HCT116 (cell line): ENCODE measurements around the gene PNPO. TPM values are rescaled to one million over a fixed set of nuclear protein-coding genes. Genes with fewer than 3 reads are reported as not detected.

Source experiments
- ATAC-seq: fragments of 200-7000 bp; cut with Tn5 transposase; 2 replicates; pipeline ENCODE4 v1.9.1; 2020; ENCODE audit warnings: mild to moderate bottlenecking, moderate library complexity
- BruUV-seq: library from RNA; stranded (reverse); fragments of 400-500 nt; replicated peaks from 2 replicates; lab custom pipeline; 2021; lab: Mats Ljungman, UMichigan
- CTCF ChIA-PET: fragments of 300-600 bp; sonication (Branson Sonifier 250); formaldehyde crosslinking; loops from one replicate; lab custom pipeline; 2021; ENCODE audit warnings: antibody characterized with exemption; lab: Charles Lee
- POLR2A ChIA-PET: fragments of 300-600, 350-600 bp; sonication (Branson Sonifier 250); formaldehyde crosslinking; loops from one replicate; lab custom pipeline; 2021; ENCODE audit warnings: antibody characterized with exemption; lab: Charles Lee
- RAD21 ChIA-PET, 2 experiments: fragments of 300-600 bp; sonication (Branson Sonifier 250); formaldehyde crosslinking; loops; one replicate each; lab custom pipeline; 2023; ENCODE audit warnings: low total read pairs in 2 of 2; ENCODE audit not compliant: uncharacterized antibody in 2 of 2, unreplicated experiment in 2 of 2, low non-redundant PET in 1 of 2; lab: Charles Lee
- DNase-seq: peaks from one replicate; pipeline ENCODE4 v3.0.0-alpha.2; 2010; ENCODE audit warnings: low read depth, low spot score
- H2AFZ ChIP-seq: fragments of 200-600 bp; shearing (Covaris generic), sonication (generic); 2 replicates; pipeline ENCODE4 v1.6.1; 2017; ENCODE audit warnings: low read depth, mixed run types, mixed read lengths, antibody characterized with exemption, low read length; ENCODE audit not compliant: poor library complexity, severe bottlenecking
- H3K27ac ChIP-seq: 2 replicates; pipeline ENCODE4 v1.5.1; 2012; ENCODE audit warnings: low read depth, low read length
- H3K27me3 ChIP-seq: fragments of 200-600 bp; sonication (generic); 2 replicates; pipeline ENCODE4 v1.6.1; 2016; ENCODE audit warnings: mixed run types, low read length, mixed read lengths; ENCODE audit not compliant: insufficient read depth
- H3K36me3 ChIP-seq, 2 experiments: fragments of 200-500 bp in 1 of 2; fragments of 200-600 bp in 1 of 2; sonication (Bioruptor generic) in 1 of 2; sonication (generic) in 1 of 2; 2 replicates each; pipeline versions ENCODE4 v1.5.1 to v1.6.1; 2014 to 2016; ENCODE audit warnings: low read length in 2 of 2, inconsistent platforms in 1 of 2, mixed read lengths in 1 of 2, mixed run types in 1 of 2; ENCODE audit not compliant: insufficient read depth in 2 of 2, control insufficient read depth in 1 of 2
- H3K4me1 ChIP-seq, 2 experiments: fragments of 200-600 bp in 1 of 2; sonication (generic) in 1 of 2; 2 replicates each; pipeline versions ENCODE4 v1.5.1 to v1.6.1; 2012 to 2017; ENCODE audit warnings: low read length in 2 of 2, inconsistent platforms in 1 of 2, mild to moderate bottlenecking in 1 of 2, mixed read lengths in 1 of 2, mixed run types in 1 of 2, moderate library complexity in 1 of 2; ENCODE audit not compliant: insufficient read depth in 2 of 2, control insufficient read depth in 1 of 2
- H3K4me2 ChIP-seq: fragments of 200-600 bp; sonication (generic); 2 replicates; pipeline ENCODE4 v1.6.1; 2017; ENCODE audit warnings: mixed run types, low read length, mixed read lengths
- H3K4me3 ChIP-seq, 2 experiments: fragments of 200-600 bp in 1 of 2; sonication (generic) in 1 of 2; replicated peaks in 1 of 2; 2 replicates each; pipeline ENCODE4 v1.5.1; 2011 to 2016; ENCODE audit warnings: low read length in 2 of 2, control low read depth in 1 of 2, low read depth in 1 of 2, mild to moderate bottlenecking in 1 of 2, mixed read lengths in 1 of 2, mixed run types in 1 of 2
- H3K79me2 ChIP-seq: fragments of 200-600 bp; sonication (generic); 2 replicates; pipeline ENCODE4 v1.6.1; 2017; ENCODE audit warnings: mild to moderate bottlenecking, mixed run types, low read length, moderate library complexity, mixed read lengths; ENCODE audit not compliant: insufficient read depth
- H3K9ac ChIP-seq: fragments of 200-600 bp; sonication (generic); 2 replicates; pipeline ENCODE4 v1.6.1; 2016; ENCODE audit warnings: low read length, mixed read lengths
- H3K9me2 ChIP-seq: fragments of 200-600 bp; sonication (generic), shearing (Covaris generic); 2 replicates; pipeline ENCODE4 v1.6.1; 2017; ENCODE audit warnings: mixed run types, mild to moderate bottlenecking, moderate library complexity; ENCODE audit not compliant: insufficient read depth
- H3K9me3 ChIP-seq, 2 experiments: fragments of 200-500 bp in 1 of 2; fragments of 200-600 bp in 1 of 2; sonication (Bioruptor generic) in 1 of 2; sonication (generic) in 1 of 2; 2 replicates each; pipeline ENCODE4 v1.6.1; 2014 to 2017; ENCODE audit warnings: low read length in 2 of 2, mixed read lengths in 2 of 2, inconsistent platforms in 1 of 2, low read depth in 1 of 2, mild to moderate bottlenecking in 1 of 2, mixed run types in 1 of 2, moderate library complexity in 1 of 2; ENCODE audit not compliant: control insufficient read depth in 1 of 2, insufficient read depth in 1 of 2
- H4K20me1 ChIP-seq: fragments of 200-600 bp; sonication (generic), shearing (Covaris generic); 2 replicates; pipeline ENCODE4 v1.6.1; 2017; ENCODE audit warnings: mixed run types, mild to moderate bottlenecking, moderate library complexity; ENCODE audit not compliant: insufficient read depth
- CBX3 ChIP-seq: IDR thresholded peaks from 2 replicates; pipeline ENCODE4 v1.6.1; 2012; ENCODE audit warnings: low read depth
- EZH2phosphoT487 ChIP-seq: fragments of 200-600 bp; IDR thresholded peaks from 2 replicates; pipeline ENCODE4 v1.6.1; 2018; ENCODE audit warnings: antibody characterized with exemption, borderline replicate concordance
- FOSL1 ChIP-seq: IDR thresholded peaks from 2 replicates; pipeline ENCODE4 v1.6.1; 2012; ENCODE audit warnings: low read depth
- POLR2A ChIP-seq: IDR thresholded peaks from 2 replicates; pipeline ENCODE4 v1.7.0; 2011; ENCODE audit warnings: borderline replicate concordance; ENCODE audit not compliant: insufficient read depth, insufficient read length; ENCODE audit errors: extremely low read depth
- POLR2AphosphoS5 ChIP-seq: IDR thresholded peaks from 2 replicates; pipeline ENCODE4 v1.6.1; 2011; ENCODE audit warnings: mild to moderate bottlenecking, low read depth, low read length, moderate library complexity
- RAD21 ChIP-seq: IDR thresholded peaks from 2 replicates; pipeline ENCODE4 v1.6.1; 2012; ENCODE audit warnings: low read depth, mild to moderate bottlenecking
- SIN3A ChIP-seq: IDR thresholded peaks from 2 replicates; pipeline ENCODE4 v1.6.1; 2012; ENCODE audit warnings: low read depth
- SP1 ChIP-seq: IDR thresholded peaks from 2 replicates; pipeline ENCODE4 v1.6.1; 2012; ENCODE audit warnings: low read depth
- SRF ChIP-seq: IDR thresholded peaks from 2 replicates; pipeline ENCODE4 v1.6.1; 2012; ENCODE audit warnings: low read depth
- YY1 ChIP-seq: IDR thresholded peaks from 2 replicates; pipeline ENCODE4 v1.6.1; 2011; ENCODE audit warnings: low read length, low read depth, moderate library complexity, mild to moderate bottlenecking; ENCODE audit not compliant: insufficient replicate concordance; ENCODE audit errors: extremely low read depth
- ZFX ChIP-seq: fragments of 450-650 bp; IDR thresholded peaks from 2 replicates; pipeline ENCODE4 v1.6.1; 2017
- ZNF274 ChIP-seq: fragments of 200-500 bp; sonication (Bioruptor generic); IDR thresholded peaks from 2 replicates; pipeline ENCODE4 v1.6.1; 2014; ENCODE audit warnings: mild to moderate bottlenecking, low read depth, low read length, inconsistent platforms
- intact Hi-C: fragments of 100-400 bp; cut with micrococcal nuclease; formaldehyde crosslinking; loops from 2 replicates; pipeline ENCODE4 v1.10.0; 2022
- total RNA-seq: library from RNA; stranded (reverse); gene quantifications from one replicate; pipeline ENCODE4 v1.2.1, GENCODE V29; 2021; ENCODE audit not compliant: unreplicated experiment
- TF ChIP-seq, protein P1 (sequence below): IDR thresholded peaks from 2 replicates; pipeline ENCODE4 v1.6.1; 2012
- TF ChIP-seq, protein P2 (sequence below), 3 experiments: fragments of 200-600 bp in 1 of 3; sonication (generic) in 1 of 3; IDR thresholded peaks in 2 of 3; conservative IDR thresholded peaks in 1 of 3; 2 replicates each; pipeline ENCODE4 v1.5.1; 2012 to 2017; ENCODE audit warnings: low read depth in 2 of 3, low read length in 2 of 3, antibody characterized with exemption in 1 of 3, borderline replicate concordance in 1 of 3, control low read depth in 1 of 3, mild to moderate bottlenecking in 1 of 3, mixed read lengths in 1 of 3, mixed run types in 1 of 3, moderate library complexity in 1 of 3; ENCODE audit not compliant: insufficient read depth in 1 of 3

PNPO gene
- total RNA-seq, 1 experiment from 2014 or later: 74.9 TPM

DNA sequence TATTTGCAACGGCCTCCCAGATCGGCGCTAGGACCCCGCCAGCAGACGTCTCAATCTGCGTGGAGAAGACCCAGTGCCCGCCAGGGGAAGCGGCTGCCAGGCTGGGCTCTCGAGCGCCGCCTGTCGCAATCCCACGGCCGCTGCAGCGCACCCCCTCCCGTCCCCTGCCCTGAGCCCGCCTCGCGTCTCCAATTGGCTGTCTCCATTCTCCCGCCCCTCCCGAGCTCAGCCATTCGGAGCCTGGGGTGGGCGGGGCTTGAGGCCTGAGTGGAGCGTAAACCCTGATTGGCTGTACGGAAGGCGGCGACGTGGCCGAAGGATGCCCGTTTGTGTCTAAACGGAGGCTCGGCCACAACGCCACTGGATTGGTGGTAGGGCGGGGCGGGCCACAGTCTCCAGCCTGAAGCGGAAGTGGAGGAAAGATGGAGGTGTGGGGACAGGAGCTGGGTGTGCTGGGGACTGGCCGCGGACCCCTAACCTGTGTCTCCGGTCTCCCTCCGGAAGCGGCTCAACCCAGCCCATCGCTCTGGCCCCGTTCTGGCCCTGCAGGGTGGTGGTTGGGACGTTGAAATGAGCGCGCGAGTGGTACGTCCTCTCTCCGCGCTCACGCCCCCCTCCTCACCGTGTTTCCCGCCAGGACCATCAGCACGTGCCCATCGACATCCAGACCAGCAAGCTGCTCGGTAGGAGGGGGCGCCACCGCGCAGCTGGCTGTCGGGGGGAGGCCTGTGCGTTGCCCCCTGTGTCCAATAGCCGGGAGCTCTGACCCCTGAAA is 29.5 kb downstream of the PNPO start, which contains the start of gene CDK5RAP3:
Gene CDK5RAP3 (plus strand): TSS at position 389 of the 775 bp plus-strand sequence. CDS start 34 bp downstream, at position 423.
- peak within 1 kb of the TSS; percentile 79 for H3K9ac ChIP-seq
- H3K9me3 ChIP-seq: no peaks in the 10 kb centered on the region
- no peaks in the 10 kb centered on the region for H3K27me3 ChIP-seq
- intact Hi-C loops: loop anchor here (1.0 to 2.0 kb wide), 5 partner anchors 22 to 140 kb away; partner anchors contain the start of genes LRRC46, MRPL10 and SP2
- ChIA-PET CTCF (interaction anchor here (0.6 to 4.0 kb wide), 32 partner anchors 8 to 170 kb away, joined by 3 to 42 read pairs (median 5); partner anchors contain the start of genes LRRC46, MRPL10, NFE2L1 and PNPO), POLR2A (interaction anchor here (1.0 to 3.1 kb wide), 15 partner anchors 10 to 130 kb away, joined by 3 to 28 read pairs (median 5); partner anchors contain the start of genes CBX1, NFE2L1, PNPO and PRR15L), RAD21 (interaction anchor here (1.2 to 1.9 kb wide), 7 partner anchors 22 to 128 kb away, joined by 4 to 9 read pairs (median 4); partner anchors contain the start of gene SP2 (in 1 of the 2))
- H3K36me3 ChIP-seq: peaks cover 12 to 20% of the 10 kb centered on the region in 2 experiments; a peak in 3 of 4 replicates
- no peaks in the 10 kb centered on the region for H4K20me1 ChIP-seq
- peak within 1 kb of the TSS; percentile 89 for H3K4me2 ChIP-seq
- H3K9me2 ChIP-seq: no peaks in the 10 kb centered on the region
- TSS peak; percentile 73 for BruUV-seq
- TF ChIP-seq, protein P1, sequence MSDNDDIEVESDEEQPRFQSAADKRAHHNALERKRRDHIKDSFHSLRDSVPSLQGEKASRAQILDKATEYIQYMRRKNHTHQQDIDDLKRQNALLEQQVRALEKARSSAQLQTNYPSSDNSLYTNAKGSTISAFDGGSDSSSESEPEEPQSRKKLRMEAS: peak; percentile 99
- TF ChIP-seq POLR2A (peak; percentile 46), SIN3A (peak; percentile 68; the same call in 1 of the 2 replicates), FOSL1 (peak; percentile 87), YY1 (peak; percentile 59), RAD21 (peak; percentile 94), SRF (no peak), ZFX (no peak; the same call in 1 of the 2 replicates), CBX3 (peak; percentile 71; the same call in 1 of the 2 replicates), ZNF274 (no peak), EZH2phosphoT487 (no peak), SP1 (peak; percentile 98), POLR2AphosphoS5 (peak; percentile 96)
- TF ChIP-seq, protein P2, sequence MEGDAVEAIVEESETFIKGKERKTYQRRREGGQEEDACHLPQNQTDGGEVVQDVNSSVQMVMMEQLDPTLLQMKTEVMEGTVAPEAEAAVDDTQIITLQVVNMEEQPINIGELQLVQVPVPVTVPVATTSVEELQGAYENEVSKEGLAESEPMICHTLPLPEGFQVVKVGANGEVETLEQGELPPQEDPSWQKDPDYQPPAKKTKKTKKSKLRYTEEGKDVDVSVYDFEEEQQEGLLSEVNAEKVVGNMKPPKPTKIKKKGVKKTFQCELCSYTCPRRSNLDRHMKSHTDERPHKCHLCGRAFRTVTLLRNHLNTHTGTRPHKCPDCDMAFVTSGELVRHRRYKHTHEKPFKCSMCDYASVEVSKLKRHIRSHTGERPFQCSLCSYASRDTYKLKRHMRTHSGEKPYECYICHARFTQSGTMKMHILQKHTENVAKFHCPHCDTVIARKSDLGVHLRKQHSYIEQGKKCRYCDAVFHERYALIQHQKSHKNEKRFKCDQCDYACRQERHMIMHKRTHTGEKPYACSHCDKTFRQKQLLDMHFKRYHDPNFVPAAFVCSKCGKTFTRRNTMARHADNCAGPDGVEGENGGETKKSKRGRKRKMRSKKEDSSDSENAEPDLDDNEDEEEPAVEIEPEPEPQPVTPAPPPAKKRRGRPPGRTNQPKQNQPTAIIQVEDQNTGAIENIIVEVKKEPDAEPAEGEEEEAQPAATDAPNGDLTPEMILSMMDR (IDR thresholded peaks at IDR 0.05 in 2 of 3, conservative IDR thresholded peaks at IDR 0.05 in 1 of 3; ENCODE audit: borderline replicate concordance in 1 of 3, insufficient read depth in 1 of 3, low read depth in 2 of 3, low read length in 2 of 3): peak; percentile 96 to 98 (median 98)
- H3K27ac ChIP-seq: peak within 1 kb of the TSS; percentile 66
- peaks cover 19 to 51% of the 10 kb centered on the region in 2 experiments for H3K4me1 ChIP-seq
- DNase-seq (peak; percentile 100), ATAC-seq (peak; percentile 93)
- H3K79me2 ChIP-seq: peaks cover 20% of the 10 kb centered on the region
- H3K4me3 ChIP-seq: peak within 1 kb of the TSS; percentile 69 to 82
- peak within 1 kb of the TSS; percentile 74 for H2AFZ ChIP-seq
